Measurements from ENCODE around the gene IKZF2. TPM values are rescaled to one million over a fixed set of nuclear protein-coding genes. Genes with fewer than 3 reads are reported as not detected.

The IKZF2 gene
- polyA plus RNA-seq, 1 donor (not counting 4 experiments of a cell fraction or from before 2014, with no cell fraction given): 8.2 TPM

DNA sequence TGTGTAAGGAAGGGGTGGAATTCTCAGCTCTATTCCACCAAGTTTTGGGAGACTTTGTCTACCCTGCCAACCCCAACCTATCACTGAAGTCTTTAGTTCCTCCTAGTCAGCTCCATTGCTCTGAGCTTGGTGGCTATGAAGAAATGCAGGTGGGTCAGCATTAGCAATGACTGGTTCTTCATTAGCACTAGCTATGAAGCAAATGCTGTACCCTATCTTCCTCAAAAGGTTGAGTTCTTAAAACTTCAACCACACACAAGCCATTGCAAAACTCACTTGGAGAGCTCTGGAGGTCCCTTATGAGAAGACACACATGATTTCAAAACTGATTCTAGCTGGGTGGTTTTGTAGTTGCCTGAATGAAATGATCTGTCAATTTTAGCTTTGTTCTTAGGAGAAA, 193.8 kb downstream of the IKZF2 start:
- DNase-seq (ENCODE audit: low read depth, low spot score): no peak
- H3K9me3 ChIP-seq (ENCODE audit: control insufficient read depth, low read depth, low read length): no peaks in the 10 kb centered on the region
- H3K36me3 ChIP-seq (ENCODE audit: control insufficient read depth in 2 of 2, extremely low read depth in 1 of 2, insufficient read depth in 2 of 2, low read length in 2 of 2): no peaks in the 10 kb centered on the region
- FAIRE-seq: peak; percentile 17
- peaks cover 21% of the 10 kb centered on the region for H3K4me1 ChIP-seq (ENCODE audit: control insufficient read depth, extremely low read depth, insufficient read depth, low read length)
- TF ChIP-seq, protein P1, sequence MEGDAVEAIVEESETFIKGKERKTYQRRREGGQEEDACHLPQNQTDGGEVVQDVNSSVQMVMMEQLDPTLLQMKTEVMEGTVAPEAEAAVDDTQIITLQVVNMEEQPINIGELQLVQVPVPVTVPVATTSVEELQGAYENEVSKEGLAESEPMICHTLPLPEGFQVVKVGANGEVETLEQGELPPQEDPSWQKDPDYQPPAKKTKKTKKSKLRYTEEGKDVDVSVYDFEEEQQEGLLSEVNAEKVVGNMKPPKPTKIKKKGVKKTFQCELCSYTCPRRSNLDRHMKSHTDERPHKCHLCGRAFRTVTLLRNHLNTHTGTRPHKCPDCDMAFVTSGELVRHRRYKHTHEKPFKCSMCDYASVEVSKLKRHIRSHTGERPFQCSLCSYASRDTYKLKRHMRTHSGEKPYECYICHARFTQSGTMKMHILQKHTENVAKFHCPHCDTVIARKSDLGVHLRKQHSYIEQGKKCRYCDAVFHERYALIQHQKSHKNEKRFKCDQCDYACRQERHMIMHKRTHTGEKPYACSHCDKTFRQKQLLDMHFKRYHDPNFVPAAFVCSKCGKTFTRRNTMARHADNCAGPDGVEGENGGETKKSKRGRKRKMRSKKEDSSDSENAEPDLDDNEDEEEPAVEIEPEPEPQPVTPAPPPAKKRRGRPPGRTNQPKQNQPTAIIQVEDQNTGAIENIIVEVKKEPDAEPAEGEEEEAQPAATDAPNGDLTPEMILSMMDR (optimal IDR thresholded peaks at IDR 0.05 in 1 of 3, IDR thresholded peaks at IDR 0.05 in 1 of 3, conservative IDR thresholded peaks at IDR 0.05 in 1 of 3; ENCODE audit: extremely low read depth in 1 of 3, insufficient read depth in 2 of 3, low read length in 3 of 3): no peak
- no peak for TF ChIP-seq EZH2 (IDR thresholded peaks at IDR 0.05; ENCODE audit: low read length)
- H3K9me1 ChIP-seq (ENCODE audit: control insufficient read depth, extremely low read depth, insufficient read depth, low read length): no peaks in the 10 kb centered on the region
- H3K27me3 ChIP-seq (ENCODE audit: control insufficient read depth, extremely low read depth, insufficient read depth, low read length): no peaks in the 10 kb centered on the region
- H4K20me1 ChIP-seq (ENCODE audit: control insufficient read depth, extremely low read depth, insufficient read depth, low read length): no peaks in the 10 kb centered on the region
- H3K9ac ChIP-seq (ENCODE audit: control insufficient read depth, extremely low read depth, insufficient read depth, low read length): no peak overlapping the region
- H2AFZ ChIP-seq (ENCODE audit: control insufficient read depth, low read length): no peak overlapping the region
- H3K4me2 ChIP-seq (ENCODE audit: control insufficient read depth, extremely low read depth, insufficient read depth, low read depth, low read length): no peak overlapping the region
- dilution Hi-C loops (cut with MboI; ENCODE audit: extremely low pct_ligation_motif_present, low sequenced_read_pairs): no loop called here
- H3K27ac ChIP-seq (ENCODE audit: control insufficient read depth, insufficient read depth, low read length): no peak overlapping the region
- H3K4me3 ChIP-seq (ENCODE audit: control insufficient read depth in 2 of 3, extremely low read depth in 1 of 3, insufficient read depth in 2 of 3, low read depth in 1 of 3, low read length in 3 of 3): no peak overlapping the region
- no peaks in the 10 kb centered on the region for H3K79me2 ChIP-seq (ENCODE audit: control insufficient read depth, insufficient read depth, low read length)

DNA sequence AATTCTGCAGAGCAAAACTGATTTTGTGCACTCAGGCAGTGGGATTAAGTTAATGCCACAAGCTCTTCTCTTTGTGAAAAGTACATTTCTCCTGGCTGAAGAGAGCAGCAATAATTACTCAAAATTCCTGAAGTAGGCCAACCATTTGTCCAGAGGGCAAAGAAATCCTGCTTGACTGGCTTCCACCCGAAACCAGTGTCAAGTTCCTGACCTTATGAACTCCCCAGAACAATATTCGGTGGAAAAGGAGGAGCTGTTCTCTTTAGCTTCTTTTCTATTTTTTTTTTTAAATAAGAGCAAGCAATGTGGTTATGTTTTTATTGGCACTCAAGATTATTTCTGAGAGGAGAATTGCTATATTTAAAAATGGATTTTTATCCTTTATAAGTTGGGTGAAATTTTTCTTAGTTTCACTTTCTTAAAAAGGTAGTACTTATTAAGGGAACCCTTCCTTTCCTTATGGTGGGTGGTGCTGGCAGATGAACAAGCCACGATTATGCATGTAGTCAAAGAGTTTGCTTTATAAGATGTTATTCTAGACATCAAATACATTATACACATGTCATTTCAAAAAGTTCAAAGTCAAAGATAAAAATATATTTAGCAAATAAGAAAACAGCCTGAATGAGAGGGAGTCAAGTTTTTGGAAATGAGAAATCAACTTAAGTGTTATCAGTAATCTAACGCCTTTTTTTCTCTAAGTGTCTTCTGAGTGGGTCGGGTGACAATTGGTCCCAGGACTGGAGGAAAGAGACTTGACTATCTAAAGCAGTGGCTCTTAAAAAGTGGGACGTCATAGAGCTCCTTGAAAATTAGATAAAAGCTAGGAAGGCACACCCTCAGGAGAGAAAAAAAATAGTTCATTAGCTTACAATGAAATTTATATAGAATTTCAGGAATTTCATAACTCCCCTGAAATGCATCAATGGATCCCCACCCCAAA, 194.5 kb downstream of the IKZF2 start:
- H3K9me3 ChIP-seq (ENCODE audit: control insufficient read depth, low read depth, low read length): no peaks in the 10 kb centered on the region
- dilution Hi-C loops (cut with MboI; ENCODE audit: extremely low pct_ligation_motif_present, low sequenced_read_pairs): no loop called here
- H3K27ac ChIP-seq (ENCODE audit: control insufficient read depth, insufficient read depth, low read length): no peak overlapping the region
- no peaks in the 10 kb centered on the region for H4K20me1 ChIP-seq (ENCODE audit: control insufficient read depth, extremely low read depth, insufficient read depth, low read length)
- H3K79me2 ChIP-seq (ENCODE audit: control insufficient read depth, insufficient read depth, low read length): no peaks in the 10 kb centered on the region
- peaks cover 21% of the 10 kb centered on the region for H3K4me1 ChIP-seq (ENCODE audit: control insufficient read depth, extremely low read depth, insufficient read depth, low read length)
- peak overlapping the region; percentile 41 for H3K4me2 ChIP-seq (ENCODE audit: control insufficient read depth, extremely low read depth, insufficient read depth, low read depth, low read length)
- no peak overlapping the region for H3K9ac ChIP-seq (ENCODE audit: control insufficient read depth, extremely low read depth, insufficient read depth, low read length)
- H3K27me3 ChIP-seq (ENCODE audit: control insufficient read depth, extremely low read depth, insufficient read depth, low read length): no peaks in the 10 kb centered on the region
- no peak for DNase-seq (ENCODE audit: low read depth, low spot score)
- H3K4me3 ChIP-seq (ENCODE audit: control insufficient read depth in 2 of 3, extremely low read depth in 1 of 3, insufficient read depth in 2 of 3, low read depth in 1 of 3, low read length in 3 of 3): no peak overlapping the region
- TF ChIP-seq EZH2 (IDR thresholded peaks at IDR 0.05; ENCODE audit: low read length): no peak
- TF ChIP-seq, protein P1 (optimal IDR thresholded peaks at IDR 0.05 in 1 of 3, IDR thresholded peaks at IDR 0.05 in 1 of 3, conservative IDR thresholded peaks at IDR 0.05 in 1 of 3; ENCODE audit: extremely low read depth in 1 of 3, insufficient read depth in 2 of 3, low read length in 3 of 3): no peak
- FAIRE-seq: peak; percentile 9
- no peaks in the 10 kb centered on the region for H3K36me3 ChIP-seq (ENCODE audit: control insufficient read depth in 2 of 2, extremely low read depth in 1 of 2, insufficient read depth in 2 of 2, low read length in 2 of 2)
- H3K9me1 ChIP-seq (ENCODE audit: control insufficient read depth, extremely low read depth, insufficient read depth, low read length): no peaks in the 10 kb centered on the region
- peak overlapping the region; percentile 4 for H2AFZ ChIP-seq (ENCODE audit: control insufficient read depth, low read length)

Data from keratinocyte (primary cell).